GM20431 (cell line): Measurements from ENCODE around the gene TINAGL1.

Experiments
- in situ Hi-C: fragments of 300-500 bp; cut with MseI, MboI; formaldehyde crosslinking; loops from one replicate; pipeline ENCODE4 v1.15.0; 2020; ENCODE audit warnings: low sequenced_read_pairs; ENCODE audit not compliant: unreplicated experiment

TINAGL1 gene

GRCh38 chr1:31576201-31576669 lies at the start of gene TINAGL1:
TSS of gene TINAGL1 (plus strand) at chr1:31576515. CDS start at chr1:31577149, 634 bp downstream.
- in situ Hi-C loops: no loop called here

- in situ Hi-C loops: loop anchor here (25.0 kb wide), 1 partner anchor 93 kb away; no protein-coding TSS in a partner anchor
Observed at GRCh38 chr1:31529999-31530684, 46.2 kb upstream of the TINAGL1 start.

GRCh38 chr1:31531177-31531999 lies 44.9 kb upstream of the TINAGL1 start:
- in situ Hi-C loops: loop anchor here (25.0 kb wide), 1 partner anchor 94 kb away; no protein-coding TSS in a partner anchor

- in situ Hi-C loops: loop anchor here (25.0 kb wide), 1 partner anchor 95 kb away; no protein-coding TSS in a partner anchor
Observed at GRCh38 chr1:31532173-31532572, 44.1 kb upstream of the TINAGL1 start.

- in situ Hi-C loops: loop anchor here (25.0 kb wide), 1 partner anchor 98 kb away; no protein-coding TSS in a partner anchor
Observed at GRCh38 chr1:31535561-31535960, 40.8 kb upstream of the TINAGL1 start.

- in situ Hi-C loops: loop anchor here (25.0 kb wide), 1 partner anchor 102 kb away; no protein-coding TSS in a partner anchor
Observed at GRCh38 chr1:31539329-31539728, 37.0 kb upstream of the TINAGL1 start.

- in situ Hi-C loops: loop anchor here (25.0 kb wide), 1 partner anchor 104 kb away; no protein-coding TSS in a partner anchor
Observed at GRCh38 chr1:31541194-31541593, 35.1 kb upstream of the TINAGL1 start.

GRCh38 chr1:31545927-31546540 lies 30.3 kb upstream of the TINAGL1 start:
- in situ Hi-C loops: loop anchor here (25.0 kb wide), 1 partner anchor 109 kb away; no protein-coding TSS in a partner anchor

- in situ Hi-C loops: loop anchor here (25.0 kb wide), 1 partner anchor 111 kb away; no protein-coding TSS in a partner anchor
Observed at GRCh38 chr1:31548534-31548906, 27.8 kb upstream of the TINAGL1 start.

- in situ Hi-C loops: loop anchor here (25.0 kb wide), 1 partner anchor 112 kb away; no protein-coding TSS in a partner anchor
Observed at GRCh38 chr1:31548907-31549808, 27.2 kb upstream of the TINAGL1 start.

- in situ Hi-C loops: loop anchor here (25.0 kb wide), 1 partner anchor 113 kb away; no protein-coding TSS in a partner anchor
Observed at GRCh38 chr1:31549809-31550620, 26.3 kb upstream of the TINAGL1 start.

- in situ Hi-C loops: no loop called here
Observed at GRCh38 chr1:31551208-31551607, 25.1 kb upstream of the TINAGL1 start.

- in situ Hi-C loops: no loop called here
Observed at GRCh38 chr1:31552489-31552888, 23.8 kb upstream of the TINAGL1 start.

GRCh38 chr1:31556481-31557006 lies 19.8 kb upstream of the TINAGL1 start:
- in situ Hi-C loops: no loop called here

- in situ Hi-C loops: no loop called here
Observed at GRCh38 chr1:31559715-31560114, 16.6 kb upstream of the TINAGL1 start.

- in situ Hi-C loops: no loop called here
Observed at GRCh38 chr1:31560394-31560793, 15.9 kb upstream of the TINAGL1 start.

- in situ Hi-C loops: no loop called here
Observed at GRCh38 chr1:31562707-31563360, 13.5 kb upstream of the TINAGL1 start.

- in situ Hi-C loops: no loop called here
Observed at GRCh38 chr1:31564606-31564989, 11.7 kb upstream of the TINAGL1 start.
